ENCODE measurements around the gene HRG. TPM values are rescaled to one million over a fixed set of nuclear protein-coding genes. Genes with fewer than 3 reads are reported as not detected.

HRG gene
- total and polyA plus RNA-seq, 2 experiments from 2014 or later = not detected

- H4K20me1 ChIP-seq (replicated peaks; ENCODE audit: insufficient read depth) = no peaks in the 10 kb centered on the region
- ATAC-seq (peak; percentile 90), DNase-seq (ENCODE audit: low spot score) (peak; percentile 37)
- Mint-ChIP-seq H3K27ac (no peak overlapping the region), H3K9me3 (no peaks in the 10 kb centered on the region), H3K4me1 (peaks cover 29% of the 10 kb centered on the region), H3K27me3 (ENCODE audit: insufficient read depth, low read depth, poor library complexity) (peaks cover 3% of the 10 kb centered on the region), H3K36me3 (ENCODE audit: low read depth) (no peaks in the 10 kb centered on the region), H3K4me3 (no peak overlapping the region)
- no peaks in the 10 kb centered on the region for H3K9me2 ChIP-seq (ENCODE audit: insufficient read depth)
- no peaks in the 10 kb centered on the region for H3F3A ChIP-seq (replicated peaks; ENCODE audit: low read depth)
- no peak overlapping the region for H3K27ac ChIP-seq (ENCODE audit: low read depth)
- H3K27me3 ChIP-seq (ENCODE audit: insufficient read depth) = no peaks in the 10 kb centered on the region
- H3K4me1 ChIP-seq (ENCODE audit: insufficient read depth) = peaks cover 33% of the 10 kb centered on the region
- TF ChIP-seq CTCF (conservative IDR thresholded peaks at IDR 0.05; ENCODE audit: low read depth in 2 of 2) = no peak
- no peak for TF ChIP-seq POLR2AphosphoS5 (IDR thresholded peaks at IDR 0.05; ENCODE audit: low read depth)
- no peak for TF ChIP-seq ETS1 (IDR thresholded peaks at IDR 0.05)
- TF ChIP-seq ZNF462 (CRISPR knock-in tag; IDR thresholded peaks at IDR 0.05) = no peak
- no peak for TF ChIP-seq ZNF114 (CRISPR knock-in tag; IDR thresholded peaks at IDR 0.05)
- no peak for TF ChIP-seq CREB1 (CRISPR knock-in tag; IDR thresholded peaks at IDR 0.05; ENCODE audit: low read depth)
- TF ChIP-seq JUNB (IDR thresholded peaks at IDR 0.05; ENCODE audit: unreplicated experiment) = no peak
- TF ChIP-seq NANOG (IDR thresholded peaks at IDR 0.05; ENCODE audit: borderline replicate concordance) = no peak
- TF ChIP-seq EZH2 (IDR thresholded peaks at IDR 0.05; ENCODE audit: low read depth, unreplicated experiment) = no peak
- TF ChIP-seq REST (IDR thresholded peaks at IDR 0.05; ENCODE audit: unreplicated experiment) = no peak
- no peak for TF ChIP-seq STAT1 (IDR thresholded peaks at IDR 0.05; ENCODE audit: unreplicated experiment)
- TF ChIP-seq ZNF331 (CRISPR knock-in tag; IDR thresholded peaks at IDR 0.05; ENCODE audit: low read depth) = no peak
- TF ChIP-seq EZH2phosphoT487 (IDR thresholded peaks at IDR 0.05; ENCODE audit: unreplicated experiment) = no peak
- no peaks in the 10 kb centered on the region for H3K79me2 ChIP-seq (replicated peaks; ENCODE audit: insufficient read depth)
- H3K4me2 ChIP-seq = 0 out of 2 replicates have a peak overlapping the region, but pooled peaks have one; percentile 53
- H3K4me3 ChIP-seq = no peak overlapping the region
- no peaks in the 10 kb centered on the region for H3K36me3 ChIP-seq (ENCODE audit: insufficient read depth)
- H2AFZ ChIP-seq = peak overlapping the region; percentile 96
Measured at GRCh38 chr3:186640473-186640818, 25.4 kb upstream of the HRG start.

Data from GM23338 (cell line).